SKM-1 (cell line): ENCODE data around the gene PLEKHG5.

ENCODE experiments used
- DNase-seq: peaks from one replicate; lab custom pipeline; 2025; ENCODE audit not compliant: unreplicated experiment; lab: John Stamatoyannopoulos, UW

Gene PLEKHG5

GRCh38 chr1:6481820-6482219, 9.6 kb downstream of the PLEKHG5 start:
- DNase-seq = no peak

GRCh38 chr1:6477039-6477820, 14.2 kb downstream of the PLEKHG5 start:
- DNase-seq = no peak

GRCh38 chr1:6476483-6476882, 15.0 kb downstream of the PLEKHG5 start:
- no peak for DNase-seq

GRCh38 chr1:6475381-6476133, 15.9 kb downstream of the PLEKHG5 start:
- no peak for DNase-seq

GRCh38 chr1:6474815-6475282, 16.6 kb downstream of the PLEKHG5 start:
- DNase-seq = no peak

GRCh38 chr1:6473974-6474814, 17.3 kb downstream of the PLEKHG5 start:
- DNase-seq = no peak

GRCh38 chr1:6473156-6473555, 18.3 kb downstream of the PLEKHG5 start:
- no peak for DNase-seq

- no peak for DNase-seq
These were observed 19.1 kb downstream of the PLEKHG5 start for GRCh38 chr1:6472391-6472790.

GRCh38 chr1:6471970-6472368, 19.5 kb downstream of the PLEKHG5 start:
- no peak for DNase-seq

- no peak for DNase-seq
These were observed 20.1 kb downstream of the PLEKHG5 start for GRCh38 chr1:6471086-6471969.

- DNase-seq = no peak
These were observed 21.1 kb downstream of the PLEKHG5 start for GRCh38 chr1:6470132-6471085.

GRCh38 chr1:6468729-6469461, 22.6 kb downstream of the PLEKHG5 start:
- no peak for DNase-seq

GRCh38 chr1:6467744-6468688, 23.5 kb downstream of the PLEKHG5 start:
- DNase-seq = no peak

GRCh38 chr1:6467224-6467623, 24.2 kb downstream of the PLEKHG5 start:
- DNase-seq = no peak

GRCh38 chr1:6466751-6467150, 24.7 kb downstream of the PLEKHG5 start:
- DNase-seq = no peak

GRCh38 chr1:6466023-6466422, 25.4 kb downstream of the PLEKHG5 start, which contains the start of gene TNFRSF25:
TSS of gene TNFRSF25 (minus strand) at chr1:6466173. CDS start at chr1:6466107, 66 bp downstream.
- no peak for DNase-seq

GRCh38 chr1:6465461-6466005, 25.9 kb downstream of the PLEKHG5 start:
- DNase-seq = no peak
